NCI-H510A treated with DMSO at 0.1 percent for 48 hours (cell line): ENCODE results near the gene CTIF.

ENCODE experiments used
- DNase-seq: peaks from one replicate; lab custom pipeline; 2025; lab: John Stamatoyannopoulos, UW

The CTIF gene

GRCh38 chr18:48682768-48683167, 143.9 kb downstream of the CTIF start:
- DNase-seq, result no peak

GRCh38 chr18:48683197-48683596, 144.4 kb downstream of the CTIF start:
- DNase-seq, result no peak

GRCh38 chr18:48683661-48684060, 144.8 kb downstream of the CTIF start:
- no peak for DNase-seq

- DNase-seq, result no peak
These were observed 148.7 kb downstream of the CTIF start for GRCh38 chr18:48687346-48688042.

GRCh38 chr18:48688961-48689360, 150.1 kb downstream of the CTIF start:
- no peak for DNase-seq

- DNase-seq, result no peak
These were observed 150.7 kb downstream of the CTIF start for GRCh38 chr18:48689548-48689947.

GRCh38 chr18:48690494-48690893, 151.7 kb downstream of the CTIF start:
- no peak for DNase-seq

- no peak for DNase-seq
These were observed 154.2 kb downstream of the CTIF start for GRCh38 chr18:48693006-48693405.

GRCh38 chr18:48693625-48694262, 154.9 kb downstream of the CTIF start:
- DNase-seq, result no peak

- DNase-seq, result no peak
These were observed 155.5 kb downstream of the CTIF start for GRCh38 chr18:48694295-48694694.

- no peak for DNase-seq
These were observed 156.8 kb downstream of the CTIF start for GRCh38 chr18:48695671-48696070.

GRCh38 chr18:48696218-48696617, 157.4 kb downstream of the CTIF start:
- no peak for DNase-seq

GRCh38 chr18:48697441-48697840, 158.6 kb downstream of the CTIF start:
- no peak for DNase-seq

GRCh38 chr18:48698707-48699106, 159.9 kb downstream of the CTIF start:
- no peak for DNase-seq

GRCh38 chr18:48699761-48700160, 160.9 kb downstream of the CTIF start:
- DNase-seq, result no peak

GRCh38 chr18:48700446-48700845, 161.6 kb downstream of the CTIF start:
- DNase-seq, result no peak

- DNase-seq, result no peak
These were observed 163.7 kb downstream of the CTIF start for GRCh38 chr18:48702346-48703027.

GRCh38 chr18:48703028-48703386, 164.2 kb downstream of the CTIF start:
- no peak for DNase-seq

GRCh38 chr18:48703418-48703817, 164.6 kb downstream of the CTIF start:
- no peak for DNase-seq

- no peak for DNase-seq
These were observed 166.2 kb downstream of the CTIF start for GRCh38 chr18:48705043-48705442.

GRCh38 chr18:48705531-48705930, 166.7 kb downstream of the CTIF start:
- DNase-seq, result no peak

- no peak for DNase-seq
These were observed 167.9 kb downstream of the CTIF start for GRCh38 chr18:48706731-48707130.

GRCh38 chr18:48707636-48708296, 168.9 kb downstream of the CTIF start:
- DNase-seq, result no peak
